ENCODE data around the gene PPIP5K2. TPM values are rescaled to one million over a fixed set of nuclear protein-coding genes. Genes with fewer than 3 reads are reported as not detected.
A peak's percentile ranks its signal among the peaks of the same experiment; 100 is the strongest.

The PPIP5K2 gene
- total RNA-seq, 1 experiment from 2014 or later: 35.5 TPM

- H3K79me2 ChIP-seq (ENCODE audit: low read depth): peaks cover 37% of the 10 kb centered on the region
- no peak for TF ChIP-seq CTCF (conservative IDR thresholded peaks at IDR 0.05)
- TF ChIP-seq EZH2 (IDR thresholded peaks at IDR 0.05; ENCODE audit: low read depth): no peak
- H4K20me1 ChIP-seq (ENCODE audit: insufficient read depth): no peaks in the 10 kb centered on the region
- no peaks in the 10 kb centered on the region for H3K27me3 ChIP-seq (ENCODE audit: insufficient read depth, low read depth)
- peaks cover 5% of the 10 kb centered on the region for H3F3A ChIP-seq (ENCODE audit: insufficient read depth, low read depth)
- no peak overlapping the region for H2AFZ ChIP-seq
- peaks cover 23% of the 10 kb centered on the region for H3K4me1 ChIP-seq (replicated peaks; ENCODE audit: insufficient read depth)
- H3K9me2 ChIP-seq (ENCODE audit: insufficient read depth): no peaks in the 10 kb centered on the region
- no peak overlapping the region for H3K4me2 ChIP-seq
- POLR2A ChIA-PET (ENCODE audit: unreplicated experiment): interaction anchor here (0.7 kb wide), 1 partner anchor 212 kb away, joined by 4 read pairs; no protein-coding TSS in a partner anchor
- no peak overlapping the region for H3K4me3 ChIP-seq
- H3K27ac ChIP-seq: no peak overlapping the region
- intact Hi-C loops (cut with micrococcal nuclease; ENCODE audit: unreplicated experiment): no loop called here
- no peak for DNase-seq
- CTCF ChIA-PET: no interaction called here
- H3K36me3 ChIP-seq (ENCODE audit: low read depth): no peaks in the 10 kb centered on the region
- BruUV-seq (replicated peaks): no TSS peak
- H3K9me3 ChIP-seq (ENCODE audit: insufficient read depth, low read depth): no peaks in the 10 kb centered on the region
These were observed 5.7 kb upstream of the PPIP5K2 start for GRCh38 chr5:103114440-103114839.

GRCh38 chr5:103117471-103117991 lies 2.6 kb upstream of the PPIP5K2 start:
- no peaks in the 10 kb centered on the region for H4K20me1 ChIP-seq (ENCODE audit: insufficient read depth)
- CTCF ChIA-PET: no interaction called here
- TF ChIP-seq CTCF (conservative IDR thresholded peaks at IDR 0.05) (no peak), EZH2 (IDR thresholded peaks at IDR 0.05; ENCODE audit: low read depth) (no peak)
- 0 out of 2 replicates have a peak overlapping the region, but pooled peaks have one; percentile 9 for H3K4me3 ChIP-seq
- no TSS peak for BruUV-seq (replicated peaks)
- no peaks in the 10 kb centered on the region for H3K36me3 ChIP-seq (ENCODE audit: low read depth)
- H3K4me2 ChIP-seq: no peak overlapping the region
- no peaks in the 10 kb centered on the region for H3K9me2 ChIP-seq (ENCODE audit: insufficient read depth)
- H3F3A ChIP-seq (ENCODE audit: insufficient read depth, low read depth): peaks cover 10% of the 10 kb centered on the region
- intact Hi-C loops (cut with micrococcal nuclease; ENCODE audit: unreplicated experiment): no loop called here
- POLR2A ChIA-PET (ENCODE audit: unreplicated experiment): no interaction called here
- H3K4me1 ChIP-seq (replicated peaks; ENCODE audit: insufficient read depth): peaks cover 35% of the 10 kb centered on the region
- H3K27me3 ChIP-seq (ENCODE audit: insufficient read depth, low read depth): no peaks in the 10 kb centered on the region
- H3K79me2 ChIP-seq (ENCODE audit: low read depth): peaks cover 60% of the 10 kb centered on the region
- DNase-seq: no peak
- H3K27ac ChIP-seq: no peak overlapping the region
- no peaks in the 10 kb centered on the region for H3K9me3 ChIP-seq (ENCODE audit: insufficient read depth, low read depth)
- H2AFZ ChIP-seq: no peak overlapping the region

- Histone ChIP-seq H4K20me1 (ENCODE audit: insufficient read depth) (no peaks in the 10 kb centered on the region), H3F3A (ENCODE audit: insufficient read depth, low read depth) (peaks cover 10% of the 10 kb centered on the region), H3K4me3 (peak overlapping the region; percentile 77), H3K27ac (peak overlapping the region; percentile 96), H3K27me3 (ENCODE audit: insufficient read depth, low read depth) (no peaks in the 10 kb centered on the region), H3K36me3 (ENCODE audit: low read depth) (no peaks in the 10 kb centered on the region), H3K9me2 (ENCODE audit: insufficient read depth) (no peaks in the 10 kb centered on the region), H3K79me2 (ENCODE audit: low read depth) (peaks cover 68% of the 10 kb centered on the region), H2AFZ (peak overlapping the region; percentile 93), H3K9me3 (ENCODE audit: insufficient read depth, low read depth) (no peaks in the 10 kb centered on the region), H3K4me2 (peak overlapping the region; percentile 88), H3K4me1 (replicated peaks; ENCODE audit: insufficient read depth) (peaks cover 35% of the 10 kb centered on the region)
- CTCF ChIA-PET: no interaction called here
- TSS peak; percentile 97 for BruUV-seq (replicated peaks)
- POLR2A ChIA-PET (ENCODE audit: unreplicated experiment): interaction anchor here (0.8 kb wide), 1 partner anchor 139 kb away, joined by 17 read pairs; the partner anchor contains the start of gene MACIR
- intact Hi-C loops (cut with micrococcal nuclease; ENCODE audit: unreplicated experiment): no loop called here
- no peak for TF ChIP-seq CTCF (conservative IDR thresholded peaks at IDR 0.05)
- no peak for TF ChIP-seq EZH2 (IDR thresholded peaks at IDR 0.05; ENCODE audit: low read depth)
- DNase-seq: no peak
These were observed 884 bp upstream of the PPIP5K2 start for GRCh38 chr5:103119070-103119764.

Measured in PC-9 (cell line).